ENCODE measurements around the gene TMEM250.

TMEM250 gene

GRCh38 chr9:136093995-136094881, 24.4 kb downstream of the TMEM250 start:
- no peak for DNase-seq

- DNase-seq = no peak
Measured at GRCh38 chr9:136093346-136093986, 25.2 kb downstream of the TMEM250 start.

- DNase-seq = no peak
Measured at GRCh38 chr9:136092741-136093140, 25.9 kb downstream of the TMEM250 start.

- DNase-seq = no peak
Measured at GRCh38 chr9:136092353-136092650, 26.4 kb downstream of the TMEM250 start.

- DNase-seq = no peak
Measured at GRCh38 chr9:136091582-136092352, 26.9 kb downstream of the TMEM250 start.

GRCh38 chr9:136090768-136091581, 27.7 kb downstream of the TMEM250 start:
- DNase-seq = no peak

- DNase-seq = no peak
Measured at GRCh38 chr9:136090056-136090735, 28.5 kb downstream of the TMEM250 start.

- no peak for DNase-seq
Measured at GRCh38 chr9:136089697-136090045, 29.0 kb downstream of the TMEM250 start.

GRCh38 chr9:136088939-136089696, 29.6 kb downstream of the TMEM250 start:
- DNase-seq = no peak

GRCh38 chr9:136088481-136088938, 30.2 kb downstream of the TMEM250 start:
- no peak for DNase-seq

- DNase-seq = no peak
Measured at GRCh38 chr9:136087741-136088480, 30.8 kb downstream of the TMEM250 start.

- no peak for DNase-seq
Measured at GRCh38 chr9:136086951-136087740, 31.5 kb downstream of the TMEM250 start.

GRCh38 chr9:136086213-136086881, 32.3 kb downstream of the TMEM250 start:
- DNase-seq = no peak

GRCh38 chr9:136085815-136086212, 32.9 kb downstream of the TMEM250 start:
- DNase-seq = no peak

GRCh38 chr9:136084063-136084944, 34.4 kb downstream of the TMEM250 start:
- no peak for DNase-seq

- no peak for DNase-seq
Measured at GRCh38 chr9:136083558-136084062, 35.1 kb downstream of the TMEM250 start.

GRCh38 chr9:136082496-136083361, 35.9 kb downstream of the TMEM250 start:
- no peak for DNase-seq

Measured in SHP77 treated with DMSO at 0.1 percent for 48 hours (cell line).